SU-DHL-6 (cell line): ENCODE data around the gene JAKMIP1.

ENCODE experiments used
- H2AFZ ChIP-seq: fragments of 200-600 bp; sonication (generic); 2 replicates; pipeline ENCODE4 v1.6.1; 2014; ENCODE audit warnings: low read depth, mild to moderate bottlenecking, moderate library complexity, mixed read lengths, antibody characterized with exemption, low read length; ENCODE audit not compliant: severe bottlenecking
- H3F3A ChIP-seq: fragments of 200-600 bp; shearing (Covaris generic); 2 replicates; pipeline ENCODE4 v1.6.0; 2016; ENCODE audit warnings: antibody characterized with exemption, mild to moderate bottlenecking; ENCODE audit not compliant: insufficient read depth
- H3K27ac ChIP-seq: fragments of 200-600 bp; sonication (generic); 2 replicates; pipeline ENCODE4 v1.5.1; 2016; ENCODE audit warnings: low read depth, mild to moderate bottlenecking, low read length, moderate library complexity, mixed read lengths
- H3K27me3 ChIP-seq: fragments of 200-600 bp; sonication (generic), shearing (Covaris generic); 2 replicates; pipeline ENCODE4 v1.6.0; 2014; ENCODE audit warnings: mild to moderate bottlenecking, low read length
- H3K36me3 ChIP-seq: fragments of 200-600 bp; sonication (generic); 2 replicates; pipeline ENCODE4 v1.6.1; 2014; ENCODE audit warnings: mild to moderate bottlenecking, low read length, mixed read lengths
- H3K4me2 ChIP-seq: fragments of 300-600, 200-600 bp; shearing (Covaris generic), sonication (generic); 2 replicates; pipeline ENCODE4 v1.6.0; 2014; ENCODE audit warnings: low read length, low read depth, mild to moderate bottlenecking; ENCODE audit not compliant: poor library complexity, severe bottlenecking
- H3K4me3 ChIP-seq: fragments of 200-600 bp; sonication (generic); 2 replicates; pipeline ENCODE4 v1.5.1; 2014; ENCODE audit warnings: antibody characterized with exemption, low read length, mild to moderate bottlenecking, mixed read lengths; ENCODE audit not compliant: insufficient read depth, poor library complexity, severe bottlenecking
- H3K79me2 ChIP-seq: fragments of 200-600 bp; sonication (generic); 2 replicates; pipeline ENCODE4 v1.6.1; 2014; ENCODE audit warnings: mild to moderate bottlenecking, low read length, moderate library complexity; ENCODE audit not compliant: insufficient read depth
- H3K9ac ChIP-seq: fragments of 200-600 bp; sonication (generic); 2 replicates; pipeline ENCODE4 v1.7.0; 2014; ENCODE audit warnings: mild to moderate bottlenecking, low read length
- H3K9me2 ChIP-seq: fragments of 200-600 bp; sonication (generic); replicated peaks from 2 replicates; pipeline ENCODE4 v1.6.1; 2014; ENCODE audit warnings: low read length; ENCODE audit not compliant: insufficient read depth
- H3K9me3 ChIP-seq: fragments of 200-600 bp; sonication (generic); 2 replicates; pipeline ENCODE4 v1.6.1; 2014; ENCODE audit warnings: low read length, mixed read lengths; ENCODE audit not compliant: insufficient read depth
- H4K20me1 ChIP-seq: fragments of 200-600 bp; sonication (generic); 2 replicates; pipeline ENCODE4 v1.6.1; 2014; ENCODE audit warnings: low read depth, mild to moderate bottlenecking, antibody characterized with exemption, low read length, moderate library complexity, mixed read lengths
- EZH2phosphoT487 ChIP-seq: fragments of 200-600 bp; sonication (generic), shearing (Covaris generic); conservative IDR thresholded peaks from 2 replicates; pipeline ENCODE4 v1.6.1; 2018; ENCODE audit warnings: mild to moderate bottlenecking, antibody characterized with exemption, low read length, moderate library complexity, mixed read lengths
- TF ChIP-seq, protein P1 (sequence below): fragments of 200-600 bp; sonication (generic); IDR thresholded peaks from one replicate; pipeline ENCODE4 v1.5.1; 2017; ENCODE audit warnings: antibody characterized with exemption, mild to moderate bottlenecking, low read length, moderate library complexity; ENCODE audit not compliant: insufficient read depth, poor library complexity, severe bottlenecking

Gene JAKMIP1

DNA sequence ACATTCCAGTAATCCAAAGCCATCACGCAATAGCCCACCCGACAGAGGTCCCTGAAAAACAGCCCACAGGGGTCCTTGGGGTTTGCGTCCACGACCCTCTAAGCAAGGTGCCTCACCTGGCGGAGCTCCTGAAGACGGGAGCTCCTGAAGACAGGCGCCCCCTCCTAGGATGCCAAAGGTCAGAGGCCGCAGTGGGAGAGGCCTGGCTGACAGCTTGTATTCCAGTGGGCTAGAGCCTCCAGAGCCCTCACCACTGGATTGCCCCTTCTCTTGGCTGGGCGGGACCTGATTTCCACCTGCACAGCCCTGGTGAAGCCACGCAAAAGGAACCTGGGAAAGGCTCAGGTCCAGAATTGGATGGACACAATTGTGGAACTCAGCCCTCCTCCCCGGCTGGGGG is 39.6 kb upstream of the JAKMIP1 start:
- Histone ChIP-seq H3K27ac (no peak overlapping the region), H3K27me3 (no peaks in the 10 kb centered on the region), H3F3A (no peaks in the 10 kb centered on the region), H3K9me2 (no peaks in the 10 kb centered on the region), H3K9ac (no peak overlapping the region), H3K4me3 (no peak overlapping the region), H2AFZ (no peak overlapping the region), H4K20me1 (no peaks in the 10 kb centered on the region), H3K9me3 (no peaks in the 10 kb centered on the region), H3K36me3 (no peaks in the 10 kb centered on the region), H3K79me2 (no peaks in the 10 kb centered on the region), H3K4me2 (no peak overlapping the region)
- TF ChIP-seq, protein P1, sequence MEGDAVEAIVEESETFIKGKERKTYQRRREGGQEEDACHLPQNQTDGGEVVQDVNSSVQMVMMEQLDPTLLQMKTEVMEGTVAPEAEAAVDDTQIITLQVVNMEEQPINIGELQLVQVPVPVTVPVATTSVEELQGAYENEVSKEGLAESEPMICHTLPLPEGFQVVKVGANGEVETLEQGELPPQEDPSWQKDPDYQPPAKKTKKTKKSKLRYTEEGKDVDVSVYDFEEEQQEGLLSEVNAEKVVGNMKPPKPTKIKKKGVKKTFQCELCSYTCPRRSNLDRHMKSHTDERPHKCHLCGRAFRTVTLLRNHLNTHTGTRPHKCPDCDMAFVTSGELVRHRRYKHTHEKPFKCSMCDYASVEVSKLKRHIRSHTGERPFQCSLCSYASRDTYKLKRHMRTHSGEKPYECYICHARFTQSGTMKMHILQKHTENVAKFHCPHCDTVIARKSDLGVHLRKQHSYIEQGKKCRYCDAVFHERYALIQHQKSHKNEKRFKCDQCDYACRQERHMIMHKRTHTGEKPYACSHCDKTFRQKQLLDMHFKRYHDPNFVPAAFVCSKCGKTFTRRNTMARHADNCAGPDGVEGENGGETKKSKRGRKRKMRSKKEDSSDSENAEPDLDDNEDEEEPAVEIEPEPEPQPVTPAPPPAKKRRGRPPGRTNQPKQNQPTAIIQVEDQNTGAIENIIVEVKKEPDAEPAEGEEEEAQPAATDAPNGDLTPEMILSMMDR = no peak
- no peak for TF ChIP-seq EZH2phosphoT487

DNA sequence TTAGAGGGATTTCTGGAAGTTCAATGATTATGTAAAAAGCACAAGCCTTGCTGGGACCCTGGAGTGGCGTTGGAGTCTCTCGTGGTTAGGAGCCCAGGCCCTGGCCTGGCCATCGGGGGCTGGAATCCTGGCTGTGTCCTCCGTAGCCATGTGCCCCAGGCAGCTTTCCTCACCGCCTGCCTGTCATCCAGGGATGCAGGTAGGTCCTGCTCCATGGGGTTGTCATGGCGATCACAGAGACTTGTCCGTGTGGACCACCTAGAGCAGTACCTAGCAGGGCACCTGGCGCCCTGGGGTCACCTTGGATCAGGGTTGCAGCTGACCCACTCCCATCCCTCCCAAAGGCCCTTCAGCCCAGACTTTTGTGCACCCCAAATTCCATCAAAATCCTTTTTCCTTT is 39.1 kb upstream of the JAKMIP1 start:
- Histone ChIP-seq H3K9ac (no peak overlapping the region), H3K36me3 (no peaks in the 10 kb centered on the region), H3K27ac (no peak overlapping the region), H3K27me3 (no peaks in the 10 kb centered on the region), H3K79me2 (no peaks in the 10 kb centered on the region), H3K4me3 (no peak overlapping the region), H4K20me1 (no peaks in the 10 kb centered on the region), H3F3A (no peaks in the 10 kb centered on the region), H3K4me2 (no peak overlapping the region), H3K9me3 (no peaks in the 10 kb centered on the region), H2AFZ (no peak overlapping the region), H3K9me2 (no peaks in the 10 kb centered on the region)
- TF ChIP-seq, protein P1 = no peak
- TF ChIP-seq EZH2phosphoT487 = no peak

DNA sequence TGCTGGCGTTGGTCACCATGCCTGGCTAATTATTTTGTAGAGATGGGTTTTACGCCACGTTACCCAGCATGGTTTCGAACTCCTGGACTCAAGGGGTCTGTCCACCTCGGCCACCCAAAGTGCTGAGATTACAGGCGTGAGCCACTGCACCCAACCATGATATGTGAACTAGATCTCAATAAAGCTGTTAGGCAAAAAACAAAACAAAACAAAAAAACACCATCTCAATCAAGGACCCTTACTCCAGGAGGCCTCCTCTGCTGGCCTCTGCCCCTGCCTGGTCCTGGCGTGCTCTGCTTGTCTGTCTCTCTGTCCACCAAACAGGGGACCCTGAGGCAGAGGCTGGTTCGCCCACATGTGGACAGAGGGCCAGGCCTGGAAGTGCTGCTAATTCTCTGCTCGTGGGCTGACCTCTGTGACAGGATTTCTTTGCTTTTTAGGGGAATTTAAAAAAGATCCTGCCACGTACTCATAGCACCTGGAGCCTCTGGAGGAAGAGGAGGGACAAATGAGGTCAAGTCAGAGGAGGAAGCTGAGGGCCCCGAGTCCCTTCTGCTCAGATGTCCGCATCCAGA is 36.6 kb upstream of the JAKMIP1 start:
- no peaks in the 10 kb centered on the region for H3K79me2 ChIP-seq
- H3K4me2 ChIP-seq = no peak overlapping the region
- no peaks in the 10 kb centered on the region for H4K20me1 ChIP-seq
- no peaks in the 10 kb centered on the region for H3K36me3 ChIP-seq
- H3K9me3 ChIP-seq = no peaks in the 10 kb centered on the region
- H2AFZ ChIP-seq = no peak overlapping the region
- H3K27me3 ChIP-seq = no peaks in the 10 kb centered on the region
- H3F3A ChIP-seq = no peaks in the 10 kb centered on the region
- TF ChIP-seq EZH2phosphoT487 = no peak
- TF ChIP-seq, protein P1 = no peak
- no peaks in the 10 kb centered on the region for H3K9me2 ChIP-seq
- H3K27ac ChIP-seq = no peak overlapping the region
- H3K4me3 ChIP-seq = no peak overlapping the region
- H3K9ac ChIP-seq = no peak overlapping the region
